ENCODE measurements around the gene LLGL2. TPM values are rescaled to one million over a fixed set of nuclear protein-coding genes. Genes with fewer than 3 reads are reported as not detected.
"Not testable (repeated sequence)": the region's sequence is repeated elsewhere in the genome, so short reads cannot be mapped to it uniquely, and the experiment has no call there.

Gene LLGL2
- total RNA-seq, 1 experiment from 2014 or later: 10.8 TPM

DNA sequence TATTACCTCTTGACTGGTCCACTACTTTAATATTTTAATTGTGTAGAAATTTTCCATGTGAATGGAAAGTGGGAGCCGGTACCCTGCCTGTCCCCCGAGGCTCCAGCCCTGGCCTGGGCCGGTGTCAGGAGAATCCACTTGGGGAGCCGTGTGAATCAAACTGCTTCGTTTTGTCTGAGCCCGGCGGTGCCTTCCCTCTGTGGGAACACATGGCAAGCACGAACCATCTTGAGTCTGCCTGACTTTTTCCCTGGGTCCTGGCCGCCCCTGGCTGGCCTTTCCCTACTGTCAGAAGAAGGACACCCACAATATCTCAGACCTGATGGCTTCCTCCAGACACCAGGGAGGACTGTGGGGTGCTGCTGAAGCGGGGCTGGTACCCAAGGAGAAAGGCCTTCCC is 49.7 kb downstream of the LLGL2 start:
- Histone ChIP-seq H3K4me3 (ENCODE audit: low read depth, low read length, poor library complexity, severe bottlenecking) (no peak overlapping the region), H3K9me3 (ENCODE audit: low read depth, low read length, poor library complexity, severe bottlenecking) (no peaks in the 10 kb centered on the region), H3K4me1 (ENCODE audit: insufficient read depth, low read length, poor library complexity, severe bottlenecking) (no peaks in the 10 kb centered on the region), H3K27ac (ENCODE audit: low read depth, low read length, poor library complexity, severe bottlenecking) (no peak overlapping the region), H3K36me3 (ENCODE audit: insufficient read depth, low read length, poor library complexity, severe bottlenecking) (no peaks in the 10 kb centered on the region), H3K27me3 (replicated peaks; ENCODE audit: insufficient read depth, low read depth, low read length, poor library complexity) (no peaks in the 10 kb centered on the region)
- DNase-seq (ENCODE audit: low spot score): no peak
- ChIA-PET POLR2A (ENCODE audit: low non-redundant PET) (no interaction called here), CTCF (no interaction called here)
- BruUV-seq (replicated peaks): no TSS peak
- TF ChIP-seq EZH2 (IDR thresholded peaks at IDR 0.05; ENCODE audit: borderline replicate concordance, low read depth, low read length, poor library complexity, severe bottlenecking): no peak
- TF ChIP-seq, protein P1, sequence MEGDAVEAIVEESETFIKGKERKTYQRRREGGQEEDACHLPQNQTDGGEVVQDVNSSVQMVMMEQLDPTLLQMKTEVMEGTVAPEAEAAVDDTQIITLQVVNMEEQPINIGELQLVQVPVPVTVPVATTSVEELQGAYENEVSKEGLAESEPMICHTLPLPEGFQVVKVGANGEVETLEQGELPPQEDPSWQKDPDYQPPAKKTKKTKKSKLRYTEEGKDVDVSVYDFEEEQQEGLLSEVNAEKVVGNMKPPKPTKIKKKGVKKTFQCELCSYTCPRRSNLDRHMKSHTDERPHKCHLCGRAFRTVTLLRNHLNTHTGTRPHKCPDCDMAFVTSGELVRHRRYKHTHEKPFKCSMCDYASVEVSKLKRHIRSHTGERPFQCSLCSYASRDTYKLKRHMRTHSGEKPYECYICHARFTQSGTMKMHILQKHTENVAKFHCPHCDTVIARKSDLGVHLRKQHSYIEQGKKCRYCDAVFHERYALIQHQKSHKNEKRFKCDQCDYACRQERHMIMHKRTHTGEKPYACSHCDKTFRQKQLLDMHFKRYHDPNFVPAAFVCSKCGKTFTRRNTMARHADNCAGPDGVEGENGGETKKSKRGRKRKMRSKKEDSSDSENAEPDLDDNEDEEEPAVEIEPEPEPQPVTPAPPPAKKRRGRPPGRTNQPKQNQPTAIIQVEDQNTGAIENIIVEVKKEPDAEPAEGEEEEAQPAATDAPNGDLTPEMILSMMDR (conservative IDR thresholded peaks at IDR 0.05; ENCODE audit: low read depth, low read length): no peak
- intact Hi-C loops (cut with micrococcal nuclease; ENCODE audit: unreplicated experiment): no loop called here

DNA sequence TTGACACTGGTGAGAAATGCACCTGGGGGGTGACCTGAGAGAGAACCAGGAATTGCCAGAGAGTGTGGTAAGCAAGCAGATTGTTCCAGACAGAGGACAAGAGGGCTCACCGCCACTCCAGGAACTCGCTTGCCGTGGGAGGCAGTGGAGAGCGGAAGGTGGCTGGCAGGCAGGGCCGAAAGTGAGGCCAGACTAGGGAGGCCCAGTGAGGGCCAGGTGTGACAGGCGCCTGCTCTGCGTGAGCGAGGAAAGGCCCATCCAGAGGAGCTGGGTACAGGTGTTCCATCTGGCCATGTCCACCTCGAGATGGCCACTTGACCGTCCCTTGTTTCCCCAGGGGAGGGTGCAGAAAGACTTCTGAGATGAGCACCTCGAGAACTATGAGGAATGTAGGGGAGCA is 50.2 kb downstream of the LLGL2 start:
- no peak for DNase-seq (ENCODE audit: low spot score)
- ChIA-PET POLR2A (ENCODE audit: low non-redundant PET) (no interaction called here), CTCF (no interaction called here)
- BruUV-seq (replicated peaks): no TSS peak
- no peaks in the 10 kb centered on the region for H3K27me3 ChIP-seq (replicated peaks; ENCODE audit: insufficient read depth, low read depth, low read length, poor library complexity)
- H3K9me3 ChIP-seq (ENCODE audit: low read depth, low read length, poor library complexity, severe bottlenecking): no peaks in the 10 kb centered on the region
- no peak overlapping the region for H3K4me3 ChIP-seq (ENCODE audit: low read depth, low read length, poor library complexity, severe bottlenecking)
- no peaks in the 10 kb centered on the region for H3K36me3 ChIP-seq (ENCODE audit: insufficient read depth, low read length, poor library complexity, severe bottlenecking)
- intact Hi-C loops (cut with micrococcal nuclease; ENCODE audit: unreplicated experiment): no loop called here
- no peaks in the 10 kb centered on the region for H3K4me1 ChIP-seq (ENCODE audit: insufficient read depth, low read length, poor library complexity, severe bottlenecking)
- no peak overlapping the region for H3K27ac ChIP-seq (ENCODE audit: low read depth, low read length, poor library complexity, severe bottlenecking)
- no peak for TF ChIP-seq EZH2 (IDR thresholded peaks at IDR 0.05; ENCODE audit: borderline replicate concordance, low read depth, low read length, poor library complexity, severe bottlenecking)
- TF ChIP-seq, protein P1 (conservative IDR thresholded peaks at IDR 0.05; ENCODE audit: low read depth, low read length): no peak

DNA sequence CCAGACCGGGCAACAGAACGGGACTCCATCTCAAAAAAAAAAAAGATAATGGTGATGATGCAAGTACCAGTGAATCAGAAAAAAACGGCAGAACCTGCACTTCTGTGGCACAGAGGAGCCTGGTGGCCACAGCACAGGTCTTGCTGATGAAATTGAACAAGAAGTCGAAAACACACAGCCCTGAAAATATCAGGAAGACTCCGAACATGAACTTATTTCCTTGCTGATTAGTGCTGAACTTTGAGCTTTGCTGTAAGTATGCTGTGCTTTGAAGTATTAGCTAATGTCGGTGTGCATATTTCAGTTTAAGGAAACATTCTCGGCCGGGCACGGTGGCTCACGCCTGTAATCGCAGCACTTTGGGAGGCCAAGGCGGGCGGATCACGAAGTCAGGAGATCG is 51.2 kb downstream of the LLGL2 start:
- no peak overlapping the region for H3K4me3 ChIP-seq (ENCODE audit: low read depth, low read length, poor library complexity, severe bottlenecking)
- ChIA-PET POLR2A (ENCODE audit: low non-redundant PET) (interaction anchor here (0.6 kb wide), 1 partner anchor 171 kb away, joined by 3 read pairs; no protein-coding TSS in a partner anchor), CTCF (no interaction called here)
- H3K4me1 ChIP-seq (ENCODE audit: insufficient read depth, low read length, poor library complexity, severe bottlenecking): no peaks in the 10 kb centered on the region
- TF ChIP-seq, protein P1 (conservative IDR thresholded peaks at IDR 0.05; ENCODE audit: low read depth, low read length): no peak
- no peak for TF ChIP-seq EZH2 (IDR thresholded peaks at IDR 0.05; ENCODE audit: borderline replicate concordance, low read depth, low read length, poor library complexity, severe bottlenecking)
- DNase-seq (ENCODE audit: low spot score): no peak
- BruUV-seq (replicated peaks): no TSS peak
- intact Hi-C loops (cut with micrococcal nuclease; ENCODE audit: unreplicated experiment): no loop called here
- H3K27me3 ChIP-seq (replicated peaks; ENCODE audit: insufficient read depth, low read depth, low read length, poor library complexity): no peaks in the 10 kb centered on the region
- no peaks in the 10 kb centered on the region for H3K36me3 ChIP-seq (ENCODE audit: insufficient read depth, low read length, poor library complexity, severe bottlenecking)
- no peak overlapping the region for H3K27ac ChIP-seq (ENCODE audit: low read depth, low read length, poor library complexity, severe bottlenecking)
- H3K9me3 ChIP-seq (ENCODE audit: low read depth, low read length, poor library complexity, severe bottlenecking): no peaks in the 10 kb centered on the region

DNA sequence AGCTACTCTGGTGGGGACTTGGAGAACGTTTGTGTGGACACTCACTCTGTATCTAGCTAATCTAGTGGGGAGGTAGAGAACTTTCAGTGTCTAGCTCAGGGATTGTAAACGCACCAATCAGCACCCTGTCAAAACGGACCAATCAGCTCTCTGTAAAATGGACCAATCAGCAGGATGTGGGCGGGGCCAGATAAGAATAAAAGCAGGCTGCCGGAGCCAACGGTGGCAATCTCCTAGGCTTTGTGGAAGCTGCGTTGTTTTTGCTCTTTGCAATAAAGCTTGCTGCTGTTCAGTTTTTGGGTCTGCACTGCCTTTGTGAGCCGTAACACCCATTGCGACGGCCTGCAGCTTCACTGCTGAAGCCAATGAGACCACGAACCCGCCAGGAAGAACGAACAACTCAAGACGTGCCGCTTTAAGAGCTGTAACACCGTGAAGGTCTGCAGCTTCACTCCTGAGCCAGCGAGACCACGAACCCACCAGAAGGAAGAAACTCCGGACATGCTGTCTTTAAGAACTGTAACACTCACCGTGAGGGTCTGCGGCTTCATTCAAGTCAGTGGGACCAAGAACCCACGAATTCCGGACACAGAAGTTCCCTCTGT is 55.7 kb downstream of the LLGL2 start:
- H3K36me3 ChIP-seq (ENCODE audit: insufficient read depth, low read length, poor library complexity, severe bottlenecking); POLR2A ChIA-PET (ENCODE audit: low non-redundant PET); H3K27ac ChIP-seq (ENCODE audit: low read depth, low read length, poor library complexity, severe bottlenecking); BruUV-seq (replicated peaks); H3K4me3 ChIP-seq (ENCODE audit: low read depth, low read length, poor library complexity, severe bottlenecking); DNase-seq (ENCODE audit: low spot score); H3K27me3 ChIP-seq (replicated peaks; ENCODE audit: insufficient read depth, low read depth, low read length, poor library complexity); H3K4me1 ChIP-seq (ENCODE audit: insufficient read depth, low read length, poor library complexity, severe bottlenecking); H3K9me3 ChIP-seq (ENCODE audit: low read depth, low read length, poor library complexity, severe bottlenecking): not testable (repeated sequence)
- intact Hi-C loops (cut with micrococcal nuclease; ENCODE audit: unreplicated experiment): loop anchor here (10.0 kb wide), 1 partner anchor 156 kb away; no protein-coding TSS in a partner anchor
- CTCF ChIA-PET: interaction anchor here (0.6 kb wide), 2 partner anchors 9 to 853 kb away, joined by 5 to 12 read pairs; no protein-coding TSS in a partner anchor

DNA sequence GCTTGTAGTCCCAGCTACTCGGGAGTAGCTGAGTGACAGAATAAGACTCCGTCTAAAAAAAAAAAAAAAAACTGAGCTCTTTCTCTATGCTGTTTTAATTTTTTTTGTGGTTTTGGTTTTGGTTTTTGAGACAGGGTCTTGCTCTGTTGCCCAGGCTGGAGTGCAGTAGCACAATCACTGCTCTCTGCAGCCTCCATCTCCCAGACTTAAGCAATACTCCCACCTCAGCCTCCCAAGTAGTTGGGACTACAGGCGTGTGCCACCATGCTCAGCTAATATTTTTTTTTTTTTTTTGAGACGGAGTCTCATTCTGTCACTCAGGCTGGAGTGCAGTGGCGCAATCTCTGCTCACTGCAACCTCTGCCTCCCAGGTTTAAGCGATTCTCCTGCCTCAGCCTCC is 57.7 kb downstream of the LLGL2 start:
- H3K27me3 ChIP-seq (replicated peaks; ENCODE audit: insufficient read depth, low read depth, low read length, poor library complexity); H3K36me3 ChIP-seq (ENCODE audit: insufficient read depth, low read length, poor library complexity, severe bottlenecking); H3K9me3 ChIP-seq (ENCODE audit: low read depth, low read length, poor library complexity, severe bottlenecking); H3K4me1 ChIP-seq (ENCODE audit: insufficient read depth, low read length, poor library complexity, severe bottlenecking); H3K4me3 ChIP-seq (ENCODE audit: low read depth, low read length, poor library complexity, severe bottlenecking); BruUV-seq (replicated peaks); POLR2A ChIA-PET (ENCODE audit: low non-redundant PET); H3K27ac ChIP-seq (ENCODE audit: low read depth, low read length, poor library complexity, severe bottlenecking); DNase-seq (ENCODE audit: low spot score): not testable (repeated sequence)
- CTCF ChIA-PET: interaction anchor here (0.6 to 1.0 kb wide), 4 partner anchors 18 to 203 kb away, joined by 3 to 8 read pairs (median 5); no protein-coding TSS in a partner anchor
- intact Hi-C loops (cut with micrococcal nuclease; ENCODE audit: unreplicated experiment): loop anchor here (10.0 kb wide), 1 partner anchor 158 kb away; no protein-coding TSS in a partner anchor

Measured in A673 (cell line).